ENCODE data around the gene HEBP1.

HEBP1 gene

DNA sequence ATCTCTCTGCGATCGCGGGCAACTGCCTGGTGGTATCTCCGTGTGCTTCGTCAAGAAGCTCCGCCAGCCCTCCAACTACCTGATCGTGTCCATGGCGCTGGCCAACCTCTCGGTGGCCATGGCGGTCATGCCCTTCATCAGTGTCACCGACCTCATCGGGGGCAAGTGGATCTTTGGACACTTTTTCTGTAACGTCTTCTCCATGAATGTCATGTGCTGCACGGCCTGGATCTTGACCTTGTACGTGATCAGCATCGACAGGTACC, 1.6 kb upstream of the HEBP1 start:
- no peaks in the 10 kb centered on the region for H3K79me2 ChIP-seq (ENCODE audit: control insufficient read depth, low read length)

DNA sequence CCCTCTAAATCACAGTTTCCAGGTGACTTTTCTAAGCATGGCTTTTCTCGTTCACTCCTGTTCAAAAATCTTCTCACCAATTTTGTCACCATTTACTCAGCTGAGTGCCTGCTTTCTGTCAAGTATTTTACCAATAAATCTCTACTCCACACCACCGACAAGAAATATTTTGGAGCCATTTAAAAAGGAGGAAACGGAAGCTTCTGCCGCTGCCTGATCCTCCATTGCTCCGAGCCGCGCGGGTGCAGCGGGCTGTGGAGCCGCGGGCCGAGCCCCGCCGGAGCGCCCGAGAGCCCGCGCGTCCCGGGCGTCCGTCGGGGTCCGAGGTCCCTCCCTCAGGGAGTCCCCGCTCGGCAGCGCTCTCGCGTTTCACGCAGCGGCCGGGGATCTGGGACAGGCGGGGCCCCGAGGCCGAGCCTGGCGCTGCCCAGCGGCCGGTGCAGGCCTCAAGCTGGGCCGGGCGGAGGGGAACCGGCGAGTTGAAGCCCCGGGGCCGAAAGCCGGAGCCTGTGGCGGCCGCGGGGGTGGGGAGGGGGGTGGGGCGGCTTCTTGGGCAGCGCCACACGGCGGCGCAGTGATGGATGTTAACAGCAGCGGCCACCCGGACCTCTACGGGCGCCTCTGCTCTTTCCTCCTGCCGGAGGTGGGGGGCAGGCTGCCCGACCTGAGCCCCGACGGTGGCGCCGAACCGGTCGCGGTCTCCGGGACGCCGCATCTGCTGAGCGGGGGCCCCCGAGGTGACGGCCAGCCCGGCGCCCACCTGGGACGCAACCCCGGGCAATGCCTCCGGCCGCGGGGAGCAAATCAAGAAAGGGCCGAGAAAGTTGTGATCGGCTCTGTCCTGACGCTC, 1.1 kb upstream of the HEBP1 start:
- Histone ChIP-seq H3K36me3 (ENCODE audit: control insufficient read depth, low read length) (no peaks in the 10 kb centered on the region), H3K9me2 (replicated peaks; ENCODE audit: control insufficient read depth, low read length) (no peaks in the 10 kb centered on the region), H3K9me3 (ENCODE audit: control insufficient read depth, insufficient read depth, low read length) (no peaks in the 10 kb centered on the region), H3K4me2 (ENCODE audit: low read length) (peak overlapping the region; percentile 87), H3K27ac (ENCODE audit: low read depth, low read length) (no peak overlapping the region), H3K4me3 (ENCODE audit: low read length) (peak overlapping the region; percentile 70), H3K79me2 (ENCODE audit: control insufficient read depth, low read length) (no peaks in the 10 kb centered on the region), H4K20me1 (ENCODE audit: control insufficient read depth, insufficient read depth, low read depth, low read length) (no peaks in the 10 kb centered on the region), H3K4me1 (ENCODE audit: control insufficient read depth, low read length) (peaks cover 14% of the 10 kb centered on the region), H3K27me3 (ENCODE audit: control insufficient read depth, low read length) (peaks cover 42% of the 10 kb centered on the region), H3F3A (ENCODE audit: control insufficient read depth, insufficient read depth) (no peaks in the 10 kb centered on the region)
- TF ChIP-seq, protein P1, sequence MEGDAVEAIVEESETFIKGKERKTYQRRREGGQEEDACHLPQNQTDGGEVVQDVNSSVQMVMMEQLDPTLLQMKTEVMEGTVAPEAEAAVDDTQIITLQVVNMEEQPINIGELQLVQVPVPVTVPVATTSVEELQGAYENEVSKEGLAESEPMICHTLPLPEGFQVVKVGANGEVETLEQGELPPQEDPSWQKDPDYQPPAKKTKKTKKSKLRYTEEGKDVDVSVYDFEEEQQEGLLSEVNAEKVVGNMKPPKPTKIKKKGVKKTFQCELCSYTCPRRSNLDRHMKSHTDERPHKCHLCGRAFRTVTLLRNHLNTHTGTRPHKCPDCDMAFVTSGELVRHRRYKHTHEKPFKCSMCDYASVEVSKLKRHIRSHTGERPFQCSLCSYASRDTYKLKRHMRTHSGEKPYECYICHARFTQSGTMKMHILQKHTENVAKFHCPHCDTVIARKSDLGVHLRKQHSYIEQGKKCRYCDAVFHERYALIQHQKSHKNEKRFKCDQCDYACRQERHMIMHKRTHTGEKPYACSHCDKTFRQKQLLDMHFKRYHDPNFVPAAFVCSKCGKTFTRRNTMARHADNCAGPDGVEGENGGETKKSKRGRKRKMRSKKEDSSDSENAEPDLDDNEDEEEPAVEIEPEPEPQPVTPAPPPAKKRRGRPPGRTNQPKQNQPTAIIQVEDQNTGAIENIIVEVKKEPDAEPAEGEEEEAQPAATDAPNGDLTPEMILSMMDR (IDR thresholded peaks at IDR 0.05; ENCODE audit: low read depth, low read length, poor library complexity, severe bottlenecking), result no peak
- TF ChIP-seq EZH2phosphoT487 (IDR thresholded peaks at IDR 0.05; ENCODE audit: borderline replicate concordance, low read length), result no peak

More for the DNA sequence above, 1.6 kb upstream of the HEBP1 start:
- Histone ChIP-seq H3K27me3 (ENCODE audit: control insufficient read depth, low read length) (peaks cover 41% of the 10 kb centered on the region), H3F3A (ENCODE audit: control insufficient read depth, insufficient read depth) (no peaks in the 10 kb centered on the region), H3K9me2 (replicated peaks; ENCODE audit: control insufficient read depth, low read length) (no peaks in the 10 kb centered on the region), H3K4me2 (ENCODE audit: low read length) (peak overlapping the region; percentile 87), H3K4me3 (ENCODE audit: low read length) (0 out of 2 replicates have a peak overlapping the region, but pooled peaks have one; percentile 70), H3K27ac (ENCODE audit: low read depth, low read length) (no peak overlapping the region), H3K4me1 (ENCODE audit: control insufficient read depth, low read length) (peaks cover 14% of the 10 kb centered on the region), H3K36me3 (ENCODE audit: control insufficient read depth, low read length) (no peaks in the 10 kb centered on the region), H3K9me3 (ENCODE audit: control insufficient read depth, insufficient read depth, low read length) (no peaks in the 10 kb centered on the region), H4K20me1 (ENCODE audit: control insufficient read depth, insufficient read depth, low read depth, low read length) (no peaks in the 10 kb centered on the region)
- no peak for TF ChIP-seq EZH2phosphoT487 (IDR thresholded peaks at IDR 0.05; ENCODE audit: borderline replicate concordance, low read length)
- TF ChIP-seq, protein P1 (IDR thresholded peaks at IDR 0.05; ENCODE audit: low read depth, low read length, poor library complexity, severe bottlenecking), result no peak

DNA sequence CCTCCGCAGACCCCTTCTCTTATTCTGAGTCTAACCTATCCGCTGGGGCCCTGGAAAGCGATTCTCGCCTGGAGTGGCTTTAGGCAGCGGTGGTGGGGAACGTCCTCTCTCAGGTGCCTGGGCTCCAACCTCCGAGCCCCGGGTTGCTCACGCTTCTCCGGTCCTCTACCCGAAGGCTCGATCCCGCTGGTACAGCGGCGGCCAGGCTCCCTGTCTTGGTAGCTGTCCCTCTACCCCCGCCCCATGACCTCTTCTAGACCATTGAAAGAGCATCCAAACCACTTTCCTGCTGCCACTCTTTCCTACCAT, 505 bp upstream of the HEBP1 start:
- Histone ChIP-seq H3K79me2 (ENCODE audit: control insufficient read depth, low read length) (no peaks in the 10 kb centered on the region), H4K20me1 (ENCODE audit: control insufficient read depth, insufficient read depth, low read depth, low read length) (no peaks in the 10 kb centered on the region), H3K4me2 (ENCODE audit: low read length) (peak overlapping the region; percentile 87), H3K9me3 (ENCODE audit: control insufficient read depth, insufficient read depth, low read length) (no peaks in the 10 kb centered on the region), H3K9me2 (replicated peaks; ENCODE audit: control insufficient read depth, low read length) (no peaks in the 10 kb centered on the region), H3K4me3 (ENCODE audit: low read length) (peak overlapping the region; percentile 70), H3K27me3 (ENCODE audit: control insufficient read depth, low read length) (peaks cover 47% of the 10 kb centered on the region), H3K36me3 (ENCODE audit: control insufficient read depth, low read length) (no peaks in the 10 kb centered on the region), H3F3A (ENCODE audit: control insufficient read depth, insufficient read depth) (no peaks in the 10 kb centered on the region), H3K4me1 (ENCODE audit: control insufficient read depth, low read length) (peaks cover 14% of the 10 kb centered on the region), H3K27ac (ENCODE audit: low read depth, low read length) (no peak overlapping the region)
- no peak for TF ChIP-seq EZH2phosphoT487 (IDR thresholded peaks at IDR 0.05; ENCODE audit: borderline replicate concordance, low read length)
- TF ChIP-seq, protein P1 (IDR thresholded peaks at IDR 0.05; ENCODE audit: low read depth, low read length, poor library complexity, severe bottlenecking), result no peak

Data from DOHH2 (cell line).